ENCODE measurements around the gene MRFAP1L1. TPM values are rescaled to one million over a fixed set of nuclear protein-coding genes. Genes with fewer than 3 reads are reported as not detected.
A peak's percentile ranks its signal among the peaks of the same experiment; 100 is the strongest.

Gene MRFAP1L1
- total and polyA plus RNA-seq, 9 of the 15 experiments (the other 6 are each of a cell fraction or from before 2014, with no cell fraction given): 37.6 to 111 (median 83.8) TPM

- TF ChIP-seq ZNF263 (CRISPR knock-in tag; IDR thresholded peaks at IDR 0.05; ENCODE audit: borderline replicate concordance) (no peak), KLF16 (IDR thresholded peaks at IDR 0.05) (no peak), GATAD2A (IDR thresholded peaks at IDR 0.05) (no peak), MYC (IDR thresholded peaks at IDR 0.05; ENCODE audit: low read depth, low read length) (no peak), MYC (CRISPR knock-in tag; IDR thresholded peaks at IDR 0.05; ENCODE audit: borderline replicate concordance, low read depth) (no peak), NFE2 (IDR thresholded peaks at IDR 0.05; ENCODE audit: low read depth) (no peak), TAF9B (IDR thresholded peaks at IDR 0.05; ENCODE audit: partially characterized antibody) (no peak), MEF2A (IDR thresholded peaks at IDR 0.05; ENCODE audit: control insufficient read depth, low read depth, low read length) (no peak), ZNF668 (CRISPR knock-in tag; IDR thresholded peaks at IDR 0.05) (no peak), NONO (IDR thresholded peaks at IDR 0.05; ENCODE audit: low read depth in 2 of 2, low read length in 1 of 2) (no peak), NBN (IDR thresholded peaks at IDR 0.05; ENCODE audit: low read depth) (no peak), BRD9 (IDR thresholded peaks at IDR 0.05; ENCODE audit: low read depth, partially characterized antibody) (no peak), ZNF740 (CRISPR knock-in tag; IDR thresholded peaks at IDR 0.05) (no peak), ZNF740 (tag; IDR thresholded peaks at IDR 0.05) (no peak), CSDE1 (IDR thresholded peaks at IDR 0.05) (no peak), NFATC3 (IDR thresholded peaks at IDR 0.05) (no peak), KDM2B (CRISPR knock-in tag; IDR thresholded peaks at IDR 0.05) (no peak), SMC3 (conservative IDR thresholded peaks at IDR 0.05; ENCODE audit: insufficient read depth, low read depth, low read length) (no peak), ZNF282 (CRISPR knock-in tag; IDR thresholded peaks at IDR 0.05) (no peak), PCBP2 (IDR thresholded peaks at IDR 0.05; ENCODE audit: low read depth, low read length, poor library complexity, severe bottlenecking) (no peak), NR3C1 (CRISPR knock-in tag; IDR thresholded peaks at IDR 0.05) (no peak), MECOM (CRISPR knock-in tag; IDR thresholded peaks at IDR 0.05) (peak; percentile 9; the same call in 1 of the 2 replicates), KLF6 (CRISPR knock-in tag; IDR thresholded peaks at IDR 0.05; ENCODE audit: borderline replicate concordance) (0 out of 2 replicates have a peak, but pooled peaks have one; percentile 9), SOX6 (IDR thresholded peaks at IDR 0.05) (no peak), USF2 (CRISPR knock-in tag; IDR thresholded peaks at IDR 0.05) (no peak), TARDBP (IDR thresholded peaks at IDR 0.05) (no peak), SNAPC5 (CRISPR knock-in tag; IDR thresholded peaks at IDR 0.05) (no peak), ZNF766 (CRISPR knock-in tag; conservative IDR thresholded peaks at IDR 0.05) (0 out of 2 replicates have a peak, but pooled peaks have one; percentile 25), ZNF384 (IDR thresholded peaks at IDR 0.05; ENCODE audit: low read depth, low read length) (no peak)
Measured at GRCh38 chr4:6751611-6752485, 42.2 kb upstream of the MRFAP1L1 start (continued).
